HG02938 (cell line): ENCODE results near the gene CLCN7.
A peak's percentile ranks its signal among the peaks of the same experiment; 100 is the strongest.

Source experiments
- ATAC-seq: cut with Tn5 transposase; IDR thresholded peaks from one replicate; pipeline ENCODE4 v1.9.1; 2021; ENCODE audit warnings: mild to moderate bottlenecking, moderate library complexity; ENCODE audit not compliant: unreplicated experiment

The CLCN7 gene

DNA sequence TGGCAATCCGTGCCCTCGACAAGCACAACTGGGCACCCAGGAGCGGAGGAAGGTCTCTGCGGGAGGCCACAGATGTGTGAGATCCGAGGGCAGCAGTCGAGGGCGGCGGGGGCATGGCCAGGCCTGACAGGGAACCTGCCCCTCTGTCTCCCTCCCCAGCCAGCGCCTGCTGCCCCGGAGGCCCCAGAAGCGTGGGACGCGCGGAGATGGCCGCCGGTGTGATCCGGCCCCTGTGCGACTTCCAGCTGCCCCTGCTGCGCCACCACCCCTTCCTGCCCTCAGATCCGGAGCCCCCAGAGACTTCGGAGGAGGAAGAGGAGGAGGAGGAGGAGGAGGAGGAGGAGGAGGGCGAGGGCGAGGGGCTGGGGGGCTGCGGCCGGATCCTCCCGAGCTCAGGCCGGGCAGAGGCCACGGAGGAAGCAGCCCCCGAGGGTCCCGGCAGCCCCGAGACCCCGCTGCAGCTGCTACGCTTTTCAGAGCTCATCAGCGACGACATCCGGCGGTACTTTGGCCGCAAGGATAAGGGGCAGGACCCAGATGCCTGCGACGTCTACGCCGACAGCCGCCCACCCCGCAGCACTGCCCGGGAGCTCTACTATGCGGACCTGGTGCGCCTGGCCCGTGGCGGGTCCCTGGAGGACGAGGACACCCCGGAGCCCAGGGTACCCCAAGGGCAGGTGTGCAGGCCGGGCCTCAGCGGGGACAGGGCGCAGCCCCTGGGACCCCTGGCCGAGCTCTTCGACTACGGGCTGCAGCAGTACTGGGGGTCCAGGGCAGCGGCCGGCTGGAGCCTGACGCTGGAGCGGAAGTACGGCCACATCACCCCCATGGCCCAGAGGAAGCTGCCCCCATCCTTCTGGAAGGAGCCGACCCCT is 42.2 kb downstream of the CLCN7 start:
- no peak for ATAC-seq

DNA sequence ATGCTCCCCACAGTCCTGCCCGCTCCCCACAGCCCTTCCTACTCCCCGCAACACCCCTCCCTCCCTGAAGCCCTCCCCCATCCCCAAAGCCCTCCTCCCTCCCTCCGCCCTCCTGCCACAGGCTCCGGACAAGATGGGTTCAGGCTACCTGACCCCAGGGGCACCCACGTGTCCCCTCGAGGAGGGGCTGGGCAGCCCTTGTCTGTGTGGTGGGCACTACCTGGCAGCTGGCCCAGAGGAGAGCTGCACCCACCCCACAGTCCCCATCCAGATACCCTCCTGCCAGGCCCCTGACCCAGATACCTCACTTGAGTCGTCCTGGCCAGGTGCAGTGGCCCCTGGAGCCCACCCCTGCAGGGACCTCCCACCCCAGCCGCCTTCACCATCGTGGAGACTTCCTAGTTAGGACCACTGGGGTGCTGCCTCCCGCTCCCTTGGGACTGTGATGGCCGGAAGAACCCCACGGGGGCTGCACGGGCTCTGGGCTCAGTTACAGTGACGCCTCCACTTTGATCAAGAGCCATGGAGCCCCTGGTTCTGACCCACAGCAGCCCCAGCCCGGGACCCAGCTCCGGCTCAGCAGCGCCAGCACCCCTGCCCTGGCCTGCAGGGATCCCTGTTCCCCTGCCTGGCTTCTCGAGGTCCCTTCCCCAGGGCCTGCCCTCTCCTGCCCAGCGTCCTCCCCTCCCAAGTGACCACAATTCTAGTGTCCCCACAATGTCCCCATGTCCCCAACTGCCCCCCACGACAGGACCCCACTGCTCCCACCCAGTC is 43.1 kb downstream of the CLCN7 start:
- no peak for ATAC-seq

DNA sequence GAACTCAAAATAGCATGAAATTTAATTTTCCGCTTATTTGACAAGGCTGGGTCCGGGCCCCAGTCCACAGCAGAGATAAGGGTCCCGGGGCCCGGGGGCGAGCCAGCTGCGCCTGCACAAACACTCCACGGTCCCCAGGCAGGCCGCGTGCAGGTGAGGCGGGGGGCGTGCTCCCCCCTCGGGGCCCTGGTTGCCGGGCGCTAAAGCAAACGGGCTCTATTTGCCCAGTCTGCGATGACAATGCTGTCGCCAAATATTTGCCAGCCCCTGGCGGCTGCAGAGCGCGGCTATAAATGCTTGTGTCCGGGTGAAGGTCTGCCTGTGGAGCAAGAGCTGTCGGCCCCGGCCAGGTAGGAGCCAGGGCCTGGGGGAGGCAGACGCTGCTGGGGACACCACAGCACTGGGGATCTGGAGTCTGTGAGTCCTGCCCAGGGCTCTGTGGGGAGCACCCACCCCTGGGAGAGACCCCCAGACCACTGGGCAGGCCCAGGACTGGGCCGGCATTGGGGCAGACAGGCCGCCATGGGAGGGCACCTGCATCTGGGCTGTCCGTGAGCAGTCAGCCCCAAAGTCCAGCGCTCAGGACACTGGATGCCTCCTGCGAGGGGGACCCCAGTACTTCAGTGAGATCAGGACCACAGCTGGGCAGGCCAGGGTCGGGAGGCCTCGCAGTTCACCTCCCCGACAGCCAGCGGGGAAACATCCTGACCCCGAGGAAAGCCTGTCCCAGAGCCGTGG is 43.9 kb downstream of the CLCN7 start, which contains the start of gene PERCC1:
PERCC1 (plus strand) TSS at position 320 of the 738 bp plus-strand sequence. CDS start 1,516 bp downstream, outside the sequence.
- no peak for ATAC-seq

DNA sequence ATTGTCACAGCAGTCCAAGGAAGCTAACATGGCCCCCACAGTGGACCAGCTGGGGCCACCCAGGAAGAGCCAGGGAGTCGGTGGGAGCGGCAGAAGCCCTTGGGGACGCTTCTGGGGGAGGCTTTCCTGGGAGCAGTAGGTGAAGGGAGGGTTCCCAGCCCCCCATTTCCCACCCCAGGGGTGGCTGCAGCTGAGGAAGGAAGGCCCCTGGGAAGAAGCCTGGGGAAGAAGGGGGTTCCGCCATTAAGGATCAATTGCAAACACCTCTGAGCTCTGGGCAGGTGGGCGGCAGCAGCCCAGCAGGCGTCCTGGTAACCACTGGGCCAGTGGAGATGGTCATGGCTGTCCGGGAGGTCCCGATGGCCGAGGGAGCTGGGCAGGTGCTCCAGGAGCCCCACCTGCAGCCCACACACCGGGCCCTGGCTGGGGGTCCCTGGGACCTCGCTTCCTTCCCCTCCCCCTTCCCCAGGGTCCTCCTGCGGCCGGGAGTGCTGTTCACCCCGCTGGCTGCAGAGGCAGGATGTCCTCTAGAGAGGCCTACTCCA is 44.5 kb downstream of the CLCN7 start:
- ATAC-seq, result no peak

DNA sequence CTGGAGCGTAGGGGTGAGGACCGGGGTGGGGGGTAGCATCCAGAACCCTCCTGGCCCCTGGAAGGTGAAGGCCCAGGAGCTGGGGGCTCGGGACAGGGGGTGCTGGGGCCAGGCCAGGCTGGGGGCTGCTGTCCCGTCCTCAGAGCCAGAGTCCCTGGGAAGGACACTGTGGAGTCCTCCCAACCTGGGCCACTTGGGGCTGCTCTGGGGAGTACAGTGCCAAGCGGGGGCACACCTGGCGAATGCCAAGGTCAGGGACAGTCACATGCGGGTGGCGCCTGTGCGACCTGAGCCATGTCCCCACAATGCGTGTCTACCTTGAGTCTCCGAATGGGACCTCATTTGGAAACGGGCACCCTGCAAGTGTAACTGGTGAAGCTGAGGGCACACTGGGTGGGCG is 45.2 kb downstream of the CLCN7 start:
- no peak for ATAC-seq

DNA sequence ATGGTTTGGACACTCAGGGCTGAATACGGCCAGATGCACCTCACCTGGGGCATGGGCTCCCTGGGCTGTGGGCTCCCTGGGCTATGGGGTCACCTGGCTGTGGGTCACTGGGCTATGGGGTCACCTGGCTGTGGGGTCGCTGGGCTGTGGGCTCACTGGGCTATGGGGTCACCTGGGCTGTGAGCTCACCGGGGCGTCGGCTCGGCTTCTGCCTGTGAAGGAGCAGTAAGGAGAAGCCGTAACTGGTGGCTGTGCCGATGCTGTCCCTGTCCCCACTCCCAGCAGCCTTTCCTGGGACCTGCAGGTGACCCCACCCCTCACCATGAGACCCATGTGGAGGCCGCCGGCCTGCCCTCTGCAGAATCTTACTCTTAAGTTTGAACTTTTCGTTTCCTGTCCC is 45.8 kb downstream of the CLCN7 start:
- no peak for ATAC-seq

DNA sequence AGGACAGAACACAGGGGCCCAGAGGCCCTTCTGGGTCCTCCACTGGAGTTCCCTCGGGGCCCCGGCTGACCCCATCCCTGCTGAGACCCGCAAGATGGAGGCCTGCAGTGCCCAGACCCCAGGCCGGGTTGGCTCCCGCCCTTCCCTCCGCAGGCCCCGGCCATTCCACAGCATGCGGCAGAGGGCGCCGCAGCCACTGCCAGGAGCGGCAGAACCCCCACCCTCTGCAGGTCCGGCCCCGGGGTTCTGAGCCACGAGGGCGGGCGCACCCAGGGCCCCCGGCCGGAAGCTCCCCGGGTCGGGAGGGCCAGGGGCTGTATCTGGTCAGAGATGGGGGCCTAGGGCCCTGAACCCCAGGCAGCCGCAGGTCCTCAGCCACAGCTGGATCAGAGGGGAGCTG is 46.3 kb downstream of the CLCN7 start:
- ATAC-seq, result no peak

DNA sequence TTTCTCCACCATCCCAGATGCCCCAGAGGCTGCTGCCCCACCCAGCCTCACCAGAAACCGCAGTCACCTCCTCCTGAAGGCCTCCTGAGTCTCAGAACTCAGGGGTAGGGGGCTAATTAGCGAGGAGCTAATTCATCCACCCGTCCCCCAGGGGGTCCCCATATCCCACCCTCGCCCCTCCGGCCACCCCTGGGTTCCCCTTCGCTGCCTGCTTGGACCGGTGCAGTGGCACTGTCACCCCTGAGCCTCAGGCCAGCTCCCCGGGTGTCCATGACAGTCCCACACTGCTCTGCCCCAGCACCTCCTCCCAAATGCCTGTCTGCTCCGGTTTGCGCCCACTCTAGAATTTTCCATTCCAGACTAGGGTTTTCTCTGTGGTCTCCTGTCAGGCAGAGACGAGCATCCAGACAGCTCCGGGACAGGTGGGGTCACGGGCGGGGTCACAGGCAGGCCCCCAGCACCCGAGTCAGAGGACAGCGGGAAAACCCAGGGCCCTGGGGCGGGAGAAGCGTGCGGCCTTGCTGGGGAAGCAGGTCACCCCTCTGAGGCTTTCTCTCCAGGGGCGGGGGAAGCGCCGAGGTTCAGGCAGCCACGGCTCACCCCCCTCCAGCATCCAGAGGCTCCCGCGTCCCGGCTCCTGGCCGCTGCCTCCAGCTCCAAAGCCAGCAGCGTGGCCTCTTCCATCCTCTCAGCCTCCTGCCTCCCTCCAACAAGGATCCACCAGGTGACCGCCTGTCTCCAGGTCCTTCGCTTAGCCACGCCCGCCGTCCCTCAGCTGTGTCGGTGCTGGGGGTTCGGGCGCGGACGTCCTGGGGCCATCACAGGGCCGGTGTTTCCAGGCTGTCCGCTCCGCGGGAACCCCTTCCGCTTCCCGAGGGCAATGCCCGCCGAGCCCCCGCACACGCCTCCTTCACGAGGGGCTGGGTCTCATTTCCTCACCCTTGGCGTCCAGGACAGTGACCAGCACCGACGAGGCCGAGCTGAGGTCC is 47.1 kb downstream of the CLCN7 start:
- no peak for ATAC-seq

DNA sequence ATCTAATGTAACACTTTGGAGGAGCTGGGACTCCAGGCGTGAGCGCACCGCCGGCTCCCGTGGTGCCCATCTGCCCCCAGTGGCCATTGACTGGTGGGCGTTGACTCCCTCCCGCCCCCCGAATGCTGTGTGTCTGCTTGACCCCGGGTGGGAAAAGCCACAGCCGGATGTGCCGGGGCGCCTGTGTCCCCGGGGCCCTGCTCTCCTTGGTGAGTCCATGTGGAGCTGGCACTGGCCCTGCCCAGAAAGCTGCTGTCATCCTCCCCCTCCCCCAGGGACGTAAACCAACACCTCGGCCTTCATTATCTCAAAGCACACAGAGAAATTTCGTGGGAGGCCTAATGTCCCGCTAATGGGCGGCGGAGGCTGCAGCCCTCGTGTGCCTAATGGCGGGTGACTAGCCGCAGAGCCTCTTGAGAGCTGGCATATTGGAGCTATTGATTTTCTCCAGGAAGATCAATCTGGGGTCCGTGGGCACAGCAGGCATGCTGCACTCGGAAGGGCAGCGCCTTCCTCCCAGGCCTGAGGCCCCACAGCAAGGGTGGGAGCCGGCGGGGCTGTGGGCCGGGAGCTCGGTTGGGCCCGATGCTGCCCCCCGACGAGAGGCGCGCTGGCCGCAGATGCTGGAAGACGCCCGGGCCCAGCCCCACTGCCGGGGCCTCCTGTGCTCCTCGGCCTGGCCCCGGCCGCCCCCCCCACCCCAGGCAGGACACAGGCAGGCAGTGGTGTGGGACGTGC is 47.9 kb downstream of the CLCN7 start:
- ATAC-seq, result no peak

DNA sequence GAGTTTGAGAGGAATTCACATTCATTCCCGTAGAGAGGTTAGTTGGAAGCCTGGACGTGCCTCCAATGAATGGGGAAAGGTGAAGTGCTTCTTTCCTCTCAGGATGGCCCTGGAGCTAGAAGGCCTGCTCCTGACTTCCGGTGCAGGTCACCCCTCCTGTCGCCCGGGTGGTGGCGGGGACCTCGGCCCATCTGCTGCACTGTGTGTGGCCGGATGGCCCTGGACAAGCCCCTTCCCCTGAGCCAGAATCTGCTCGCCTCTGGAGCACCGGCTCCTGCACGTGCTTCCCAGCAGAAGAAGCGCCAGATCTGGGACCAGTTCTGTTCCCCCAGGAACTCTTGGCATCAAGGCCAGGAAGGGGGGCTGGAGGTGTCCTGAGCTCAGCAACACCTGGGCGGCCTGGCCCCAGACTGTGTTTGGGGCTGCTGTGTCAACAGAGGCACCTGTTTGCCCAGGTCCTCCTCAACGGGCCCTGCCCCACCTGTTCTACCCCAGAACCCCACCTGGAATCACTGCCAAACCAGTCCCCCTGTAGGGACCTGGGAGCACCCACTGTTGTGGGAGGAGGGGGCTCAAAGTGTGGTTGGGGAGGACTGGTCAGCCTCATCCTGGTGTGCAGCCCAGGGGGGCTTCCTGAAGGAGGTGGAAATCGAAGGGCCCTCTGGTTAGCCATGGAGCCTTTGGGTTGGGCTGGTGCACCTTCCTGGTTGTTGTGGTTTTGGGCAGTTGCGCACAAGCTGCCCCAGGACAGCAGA is 49.0 kb downstream of the CLCN7 start:
- ATAC-seq, result no peak

DNA sequence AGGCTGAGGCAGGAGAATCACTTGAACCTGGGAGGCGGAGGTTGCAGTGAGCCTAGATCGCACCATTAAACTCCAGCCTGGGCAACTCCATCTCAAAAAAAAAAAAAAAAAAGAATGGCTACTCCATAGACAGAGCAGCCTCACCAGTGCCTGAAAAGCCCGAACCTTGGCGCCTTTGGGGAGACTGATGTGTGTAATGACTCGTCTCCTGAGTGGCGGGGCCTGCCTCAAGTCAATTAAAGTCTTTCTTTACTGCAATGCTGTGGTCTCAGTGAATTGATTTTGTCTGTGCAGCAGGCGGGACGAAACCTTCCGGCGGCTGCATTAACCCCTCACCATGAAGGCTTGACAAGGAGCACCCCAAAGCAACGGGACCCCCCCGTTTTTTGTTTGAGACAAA is 50.8 kb downstream of the CLCN7 start:
- ATAC-seq, result no peak

DNA sequence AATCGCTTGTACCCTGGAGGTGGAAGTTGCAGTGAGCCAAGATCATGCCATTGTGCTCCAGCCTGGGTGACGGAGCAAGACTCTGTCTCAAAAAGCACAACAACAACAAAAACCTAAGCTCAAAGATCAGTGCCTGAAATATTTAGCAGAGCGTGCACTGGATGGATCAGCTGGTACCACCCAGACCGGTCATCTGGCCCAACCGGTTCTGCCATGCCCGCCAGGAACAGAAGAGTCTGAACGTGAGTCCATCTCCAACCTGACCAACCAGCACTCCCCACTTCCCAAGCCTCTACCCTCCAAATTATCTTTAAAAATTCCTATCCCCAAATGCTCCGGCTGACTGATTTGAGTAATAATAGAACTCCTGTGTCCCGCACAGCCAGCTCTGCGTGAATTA is 52.8 kb downstream of the CLCN7 start:
- ATAC-seq, result no peak

DNA sequence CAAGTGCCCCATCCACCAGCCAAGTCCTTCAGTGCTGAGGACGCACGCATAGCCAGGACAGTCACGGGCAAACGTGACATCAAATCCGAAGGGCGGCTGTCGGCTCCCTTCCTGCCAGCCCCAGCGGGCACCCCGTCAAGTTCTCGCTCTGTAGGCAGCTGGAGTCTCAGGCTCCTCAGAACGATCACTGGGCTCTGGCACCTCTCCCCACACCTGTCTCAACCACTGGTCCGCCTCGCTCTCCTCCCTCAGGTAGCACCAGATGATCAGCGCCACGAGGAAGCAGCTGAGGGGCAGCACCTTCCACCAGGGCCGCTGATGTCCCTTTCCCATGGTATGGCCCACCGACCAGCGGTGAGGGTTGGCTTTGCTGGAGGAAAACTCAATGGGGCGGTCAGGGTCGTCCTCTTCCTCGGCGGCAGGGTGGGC is 54.7 kb downstream of the CLCN7 start:
- ATAC-seq, result peak; percentile 7

DNA sequence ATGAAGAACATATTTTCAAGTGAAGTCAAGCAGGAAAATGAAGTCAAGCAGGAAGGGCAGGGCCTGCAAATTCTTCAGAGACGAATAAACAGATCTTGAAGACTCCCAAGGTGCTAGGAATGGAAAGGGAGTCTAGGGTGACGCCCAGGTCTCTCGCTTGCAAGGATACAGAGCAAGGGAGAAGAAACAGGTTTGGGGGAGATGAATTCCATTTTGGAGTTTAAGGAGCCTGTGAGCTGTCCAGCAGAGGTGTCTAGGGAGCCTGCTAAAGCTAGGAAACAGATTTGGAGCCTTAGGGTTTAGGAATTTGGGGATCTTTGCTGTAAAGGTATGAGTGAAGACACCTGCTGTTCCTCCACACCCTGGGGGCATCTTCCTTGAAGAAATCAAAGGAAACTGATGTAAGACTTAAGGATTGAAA is 58.3 kb downstream of the CLCN7 start:
- ATAC-seq, result no peak

DNA sequence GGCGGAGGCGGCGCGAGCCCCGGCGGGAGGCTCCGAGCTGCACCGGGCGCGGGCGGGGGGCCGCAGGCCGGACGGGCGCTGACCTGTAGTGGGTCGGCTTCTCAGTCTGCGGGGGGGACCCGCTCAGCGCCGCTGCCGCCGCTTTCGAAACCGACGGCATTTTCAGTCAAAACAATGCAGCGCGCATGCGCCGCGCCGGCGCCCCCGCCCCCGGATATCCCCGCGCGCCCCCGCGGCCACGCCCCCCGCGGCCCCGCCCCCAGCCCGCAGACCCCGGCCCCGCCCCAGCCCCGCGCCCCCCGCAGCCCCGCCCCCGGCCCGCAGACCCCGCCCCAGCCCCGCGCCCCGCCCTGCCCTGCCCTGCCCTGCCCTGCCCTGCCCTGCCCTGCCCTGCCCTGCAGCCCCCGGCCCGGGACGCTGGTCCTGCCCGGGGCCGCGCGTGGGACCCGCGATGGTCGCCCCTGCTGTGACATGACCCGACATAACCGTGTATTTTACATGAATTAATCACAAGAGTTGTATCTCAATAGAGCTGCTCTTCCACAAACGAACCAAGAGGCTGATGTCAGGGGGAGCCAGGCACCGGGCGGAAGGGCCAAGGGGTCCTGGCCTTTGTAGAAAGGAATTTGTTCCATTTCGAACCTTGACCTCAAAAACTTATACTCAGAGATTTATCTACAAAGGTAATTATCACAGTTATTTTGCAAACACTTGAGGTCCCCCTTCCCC is 60.1 kb downstream of the CLCN7 start, which contains the start of gene UNKL:
UNKL (minus strand) TSS at position 173 of the 729 bp plus-strand sequence; CDS start at position 160, 13 bp downstream.
- no peak for ATAC-seq

DNA sequence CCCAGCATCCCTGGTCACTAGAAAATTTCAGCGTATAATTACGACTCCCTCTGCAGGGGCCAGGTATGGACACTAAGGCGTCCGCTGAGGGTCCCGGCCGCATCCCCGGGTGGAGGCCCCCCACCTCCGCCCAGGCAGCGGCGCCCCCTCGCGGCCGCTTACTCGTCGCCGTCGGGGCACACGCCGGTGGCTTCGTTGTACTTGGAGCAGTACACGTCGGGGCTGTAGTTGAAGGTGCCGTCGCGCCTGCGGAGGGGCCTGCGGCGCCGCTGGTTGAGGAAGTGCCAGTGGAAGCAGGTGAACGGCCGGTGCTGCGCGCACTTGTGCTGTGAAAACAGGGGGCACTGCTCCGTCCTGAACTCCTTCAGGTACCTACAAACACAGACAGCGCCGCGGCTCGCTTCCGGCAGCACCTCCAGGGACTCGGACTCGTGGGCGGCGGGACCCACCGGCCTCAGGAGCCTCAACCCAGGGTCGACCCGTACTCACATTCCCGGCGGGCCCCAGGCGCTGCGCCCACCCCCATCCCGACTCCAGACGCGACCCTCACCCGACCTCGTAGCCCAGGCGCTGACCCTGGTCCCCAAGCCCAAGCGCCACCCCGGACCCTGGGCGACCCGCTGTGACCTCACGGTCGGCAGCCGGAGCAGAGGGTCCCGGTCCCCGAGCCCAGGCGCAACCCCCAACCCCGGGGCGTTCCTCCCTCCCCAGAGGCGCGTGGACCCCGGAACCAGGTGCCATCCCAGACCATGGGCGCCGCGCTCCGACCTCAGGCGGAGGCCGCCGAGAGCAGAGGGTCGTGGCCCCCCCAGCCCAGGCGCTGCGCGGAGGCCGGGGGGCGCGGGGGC is 60.9 kb downstream of the CLCN7 start:
- ATAC-seq, result no peak

DNA sequence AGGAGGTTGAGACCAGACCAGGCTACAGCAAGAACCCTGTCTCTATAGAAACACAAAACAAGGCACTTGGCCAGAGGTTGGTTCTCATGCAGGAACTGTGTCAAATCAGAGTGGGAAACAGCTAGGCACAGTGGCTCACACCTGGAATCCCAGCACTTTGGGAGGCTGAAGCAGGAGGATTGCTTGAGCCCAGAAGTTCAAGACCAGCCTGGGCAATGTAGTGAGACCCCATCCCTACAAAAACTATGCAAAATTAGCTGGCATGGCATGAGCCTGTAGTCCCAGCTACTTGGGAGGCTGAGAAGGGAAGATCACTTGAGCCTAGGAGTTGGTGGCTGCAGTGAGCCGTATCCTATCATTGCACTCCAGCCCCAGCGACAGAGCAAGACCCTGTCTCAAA is 62.0 kb downstream of the CLCN7 start:
- ATAC-seq, result no peak
